ENCODE results near the gene UGT1A10. TPM values are rescaled to one million over a fixed set of nuclear protein-coding genes. Genes with fewer than 3 reads are reported as not detected.
"Not testable (repeated sequence)": the region's sequence is repeated elsewhere in the genome, so short reads cannot be mapped to it uniquely, and the experiment has no call there.

The UGT1A10 gene
- total and polyA plus RNA-seq, 3 experiments from 2014 or later, result not detected

DNA sequence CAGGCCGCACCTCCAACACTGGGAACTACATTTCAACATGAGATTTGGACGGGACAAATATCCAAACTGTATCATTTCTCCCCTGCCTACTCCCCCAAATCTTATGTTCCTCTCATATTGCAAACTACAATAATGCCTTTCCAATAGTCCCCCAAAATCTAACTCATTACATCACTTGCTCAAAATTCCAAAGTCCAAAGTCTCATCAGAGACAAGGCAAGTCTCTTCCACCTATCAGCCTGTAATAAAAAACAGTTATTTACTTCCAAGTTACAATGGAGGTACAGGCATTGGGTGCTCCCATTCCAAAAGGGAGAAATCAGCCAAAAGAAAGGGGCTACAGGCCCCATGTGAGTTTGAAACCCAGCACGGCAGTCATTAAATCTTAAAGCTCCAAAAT is 31.4 kb upstream of the UGT1A10 start:
- Mint-ChIP-seq H3K27ac (no peak overlapping the region), H3K36me3 (peaks cover 0 to 7% (median 2%) of the 10 kb centered on the region in 3 donors), H3K9me3 (peaks cover 0 to 2% (median 0%) of the 10 kb centered on the region in 5 donors), H3K27me3 (peaks cover 15 to 44% of the 10 kb centered on the region in 2 donors), H3K4me3 (no peak overlapping the region), H3K4me1 (no peaks in the 10 kb centered on the region)
- Histone ChIP-seq H3K4me1 (ENCODE audit: insufficient read depth, low read length) (no peaks in the 10 kb centered on the region), H3K27ac (ENCODE audit: low read depth, low read length) (no peak overlapping the region), H3K9me3 (ENCODE audit: low read length) (no peaks in the 10 kb centered on the region), H3K36me3 (ENCODE audit: insufficient read depth, low read length) (no peaks in the 10 kb centered on the region), H3K27me3 (ENCODE audit: insufficient read depth, low read length, poor library complexity, severe bottlenecking) (no peaks in the 10 kb centered on the region), H3K4me3 (ENCODE audit: low read length) (no peak overlapping the region)
- ChIA-PET CTCF (no interaction called here), POLR2A (no interaction called here)
- no peak for DNase-seq

DNA sequence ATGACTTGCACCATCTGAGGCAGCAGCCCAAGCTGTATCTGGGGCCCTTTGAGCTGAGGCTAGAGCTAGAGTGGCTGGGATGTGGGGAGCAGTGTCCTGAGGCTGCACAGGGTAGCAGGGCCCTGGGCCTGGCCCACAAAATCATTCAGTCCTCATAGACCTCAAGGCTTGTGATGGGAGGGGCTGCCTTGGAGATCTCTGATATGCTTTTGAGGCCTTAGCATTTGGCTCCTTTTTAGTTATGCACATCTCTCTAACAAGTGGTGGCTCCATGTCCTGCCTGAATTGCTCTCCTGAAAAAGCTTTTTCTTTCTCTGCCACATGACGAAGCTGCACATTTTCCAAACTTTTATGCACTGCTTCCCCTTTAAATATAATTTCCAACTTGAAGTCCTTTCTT is 30.6 kb upstream of the UGT1A10 start:
- H3K4me1 ChIP-seq (ENCODE audit: insufficient read depth, low read length), result no peaks in the 10 kb centered on the region
- H3K4me1 Mint-ChIP-seq, result no peaks in the 10 kb centered on the region
- H3K36me3 Mint-ChIP-seq, result peaks cover 0 to 11% (median 2%) of the 10 kb centered on the region in 3 donors
- no peak overlapping the region for H3K27ac Mint-ChIP-seq
- H3K36me3 ChIP-seq (ENCODE audit: insufficient read depth, low read length), result no peaks in the 10 kb centered on the region
- H3K9me3 ChIP-seq (ENCODE audit: low read length), result no peaks in the 10 kb centered on the region
- peaks cover 0 to 6% (median 4%) of the 10 kb centered on the region in 5 donors for H3K9me3 Mint-ChIP-seq
- CTCF ChIA-PET, result no interaction called here
- no peaks in the 10 kb centered on the region for H3K27me3 ChIP-seq (ENCODE audit: insufficient read depth, low read length, poor library complexity, severe bottlenecking)
- peaks cover 6 to 40% of the 10 kb centered on the region in 2 donors for H3K27me3 Mint-ChIP-seq
- DNase-seq, result no peak
- no peak overlapping the region for H3K27ac ChIP-seq (ENCODE audit: low read depth, low read length)
- POLR2A ChIA-PET, result no interaction called here
- no peak overlapping the region for H3K4me3 ChIP-seq (ENCODE audit: low read length)
- H3K4me3 Mint-ChIP-seq, result no peak overlapping the region

DNA sequence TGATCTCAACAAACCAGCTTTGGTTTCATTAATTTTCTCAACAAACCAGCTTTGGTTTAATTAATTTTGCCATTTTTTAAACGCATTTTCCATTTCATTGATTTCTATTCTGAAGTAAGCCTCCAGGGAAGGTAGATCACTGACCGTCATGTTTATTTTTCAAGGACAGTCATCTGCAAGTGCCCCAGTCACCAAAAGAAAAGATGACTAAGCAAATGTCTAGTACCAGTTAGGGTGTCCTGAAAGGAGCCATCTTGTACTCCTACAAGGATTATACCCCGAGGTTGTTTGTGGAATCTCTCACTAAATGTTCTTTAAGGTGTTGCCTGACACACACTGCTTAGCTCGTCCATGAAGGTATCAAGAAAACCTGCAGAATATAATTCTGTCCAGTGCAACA is 25.0 kb upstream of the UGT1A10 start:
- H3K36me3 Mint-ChIP-seq, result peaks cover 0 to 4% (median 0%) of the 10 kb centered on the region in 3 donors
- Histone ChIP-seq H3K36me3 (ENCODE audit: insufficient read depth, low read length) (no peaks in the 10 kb centered on the region), H3K27ac (ENCODE audit: low read depth, low read length) (no peak overlapping the region), H3K4me3 (ENCODE audit: low read length) (no peak overlapping the region), H3K9me3 (ENCODE audit: low read length) (no peaks in the 10 kb centered on the region), H3K4me1 (ENCODE audit: insufficient read depth, low read length) (no peaks in the 10 kb centered on the region), H3K27me3 (ENCODE audit: insufficient read depth, low read length, poor library complexity, severe bottlenecking) (no peaks in the 10 kb centered on the region)
- ChIA-PET CTCF (no interaction called here), POLR2A (no interaction called here)
- peaks cover 17 to 36% of the 10 kb centered on the region in 2 donors for H3K27me3 Mint-ChIP-seq
- no peak for DNase-seq
- H3K27ac Mint-ChIP-seq, result no peak overlapping the region
- H3K4me3 Mint-ChIP-seq, result no peak overlapping the region
- peaks cover 12 to 45% (median 32%) of the 10 kb centered on the region in 5 donors for H3K9me3 Mint-ChIP-seq
- no peaks in the 10 kb centered on the region for H3K4me1 Mint-ChIP-seq

DNA sequence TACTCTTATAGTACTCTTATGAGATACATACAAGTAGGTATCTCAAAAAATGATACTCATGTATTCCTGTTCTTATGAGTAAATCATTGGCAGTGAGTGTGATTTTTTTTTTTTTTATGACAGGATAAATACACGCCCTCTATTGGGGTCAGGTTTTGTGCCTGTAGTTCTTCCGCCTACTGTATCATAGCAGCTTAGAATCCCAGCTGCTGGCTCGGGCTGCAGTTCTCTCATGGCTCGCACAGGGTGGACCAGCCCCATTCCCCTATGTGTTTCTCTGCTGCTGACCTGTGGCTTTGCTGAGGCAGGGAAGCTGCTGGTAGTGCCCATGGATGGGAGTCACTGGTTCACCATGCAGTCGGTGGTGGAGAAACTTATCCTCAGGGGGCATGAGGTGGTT is 18.8 kb upstream of the UGT1A10 start, which contains the start of gene UGT1A8:
Gene UGT1A8, plus strand, starts transcription at position 158 of the 400 bp plus-strand sequence. Its CDS starts 75 bp downstream, at position 233.
- H3K27ac ChIP-seq (ENCODE audit: low read depth, low read length); H3K36me3 ChIP-seq (ENCODE audit: insufficient read depth, low read length); H3K9me3 ChIP-seq (ENCODE audit: low read length); H3K4me3 ChIP-seq (ENCODE audit: low read length); DNase-seq; H3K27me3 ChIP-seq (ENCODE audit: insufficient read depth, low read length, poor library complexity, severe bottlenecking); H3K4me3 Mint-ChIP-seq; H3K4me1 ChIP-seq (ENCODE audit: insufficient read depth, low read length); CTCF ChIA-PET; POLR2A ChIA-PET; H3K36me3 Mint-ChIP-seq; H3K4me1 Mint-ChIP-seq; H3K27ac Mint-ChIP-seq: not testable (repeated sequence)
- H3K9me3 Mint-ChIP-seq, result peaks cover 0 to 22% (median 21%) of the 10 kb centered on the region in 5 donors
- peaks cover 24 to 74% of the 10 kb centered on the region in 2 donors for H3K27me3 Mint-ChIP-seq

DNA sequence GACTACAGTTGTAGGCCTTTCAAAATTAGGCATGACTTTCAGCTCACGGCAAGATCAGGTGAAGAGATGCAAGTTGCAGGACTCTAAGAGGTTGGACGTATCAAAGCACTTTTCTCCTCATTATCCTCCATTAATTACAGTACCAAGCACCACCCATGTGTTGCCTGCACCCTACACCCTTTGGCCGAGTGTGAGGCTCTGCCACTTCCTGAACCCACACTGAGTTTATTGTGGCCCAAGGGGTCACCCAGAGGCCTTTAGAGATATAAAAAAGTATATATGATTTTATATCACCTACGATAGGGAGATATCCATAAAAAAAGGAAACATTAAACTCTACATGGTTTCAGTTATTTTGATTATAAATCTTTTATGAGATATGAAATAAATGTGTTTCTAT is 16.0 kb upstream of the UGT1A10 start:
- H3K27me3 ChIP-seq (ENCODE audit: insufficient read depth, low read length, poor library complexity, severe bottlenecking), result peaks cover 3% of the 10 kb centered on the region
- Mint-ChIP-seq H3K9me3 (peaks cover 0 to 9% (median 2%) of the 10 kb centered on the region in 5 donors), H3K4me1 (no peaks in the 10 kb centered on the region), H3K36me3 (peaks cover 0 to 7% (median 0%) of the 10 kb centered on the region in 3 donors), H3K4me3 (no peak overlapping the region), H3K27me3 (peaks cover 12 to 66% of the 10 kb centered on the region in 2 donors), H3K27ac (no peak overlapping the region)
- ChIA-PET POLR2A (no interaction called here), CTCF (no interaction called here)
- no peaks in the 10 kb centered on the region for H3K4me1 ChIP-seq (ENCODE audit: insufficient read depth, low read length)
- H3K4me3 ChIP-seq (ENCODE audit: low read length), result no peak overlapping the region
- no peaks in the 10 kb centered on the region for H3K36me3 ChIP-seq (ENCODE audit: insufficient read depth, low read length)
- H3K27ac ChIP-seq (ENCODE audit: low read depth, low read length), result no peak overlapping the region
- H3K9me3 ChIP-seq (ENCODE audit: low read length), result no peaks in the 10 kb centered on the region
- no peak for DNase-seq

DNA sequence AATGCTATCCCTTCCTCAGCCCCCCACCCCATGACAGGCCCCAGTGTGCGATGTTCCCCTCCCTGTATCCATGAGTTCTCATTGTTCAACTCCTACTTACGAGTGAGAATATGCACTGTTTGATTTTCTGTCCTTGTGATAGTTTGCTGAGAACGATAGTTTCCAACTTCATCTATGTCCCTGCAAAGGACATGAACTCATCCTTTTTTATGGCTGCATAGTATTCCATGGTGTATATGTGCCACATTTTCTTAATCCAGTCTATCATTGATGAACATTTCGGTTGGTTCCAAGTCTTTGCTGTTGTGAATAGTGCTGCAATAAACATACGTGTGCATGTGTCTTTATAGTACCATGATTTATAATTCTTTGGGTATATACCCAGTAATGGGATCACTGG is 14.4 kb upstream of the UGT1A10 start:
- CTCF ChIA-PET; H3K9me3 Mint-ChIP-seq; H3K27ac Mint-ChIP-seq; H3K27me3 ChIP-seq (ENCODE audit: insufficient read depth, low read length, poor library complexity, severe bottlenecking); POLR2A ChIA-PET; H3K27ac ChIP-seq (ENCODE audit: low read depth, low read length); H3K9me3 ChIP-seq (ENCODE audit: low read length); DNase-seq; H3K36me3 ChIP-seq (ENCODE audit: insufficient read depth, low read length); H3K4me1 ChIP-seq (ENCODE audit: insufficient read depth, low read length); H3K4me3 ChIP-seq (ENCODE audit: low read length); H3K4me1 Mint-ChIP-seq; H3K4me3 Mint-ChIP-seq; H3K36me3 Mint-ChIP-seq: not testable (repeated sequence)
- peaks cover 6 to 64% of the 10 kb centered on the region in 2 donors for H3K27me3 Mint-ChIP-seq

DNA sequence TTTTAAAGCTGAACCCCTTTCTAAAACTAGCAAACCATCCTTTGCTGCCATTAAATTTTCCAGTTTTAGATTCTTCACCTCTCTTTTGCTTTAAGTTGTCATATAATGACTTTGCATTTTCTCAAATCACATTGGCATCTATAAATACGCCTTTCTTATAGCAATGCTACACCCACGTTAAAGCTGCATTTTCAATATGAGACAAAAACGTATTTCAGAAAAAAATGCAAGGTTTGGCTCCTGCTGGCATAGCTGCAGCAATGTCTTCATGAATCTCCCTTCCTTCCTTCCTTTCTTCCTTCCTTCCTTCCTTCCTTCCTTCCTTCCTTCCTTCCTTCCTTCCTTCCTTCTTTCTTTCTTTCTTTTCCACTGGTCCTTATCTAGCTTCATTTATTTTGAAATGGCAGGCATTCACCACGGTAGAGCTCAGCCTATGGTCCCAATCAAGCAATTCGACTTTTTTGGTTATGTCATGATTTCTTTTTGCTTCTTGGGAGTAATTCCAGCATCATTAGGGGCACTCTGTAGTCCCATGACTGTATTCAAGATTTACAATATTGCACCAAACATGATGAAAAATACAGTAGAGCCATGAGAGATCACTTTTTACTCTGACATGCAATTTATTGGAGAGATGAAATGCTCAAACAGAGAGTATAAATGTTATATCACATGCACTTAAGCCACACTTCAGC is 8.8 kb upstream of the UGT1A10 start:
- H3K9me3 ChIP-seq (ENCODE audit: low read length), result no peaks in the 10 kb centered on the region
- no peaks in the 10 kb centered on the region for H3K36me3 ChIP-seq (ENCODE audit: insufficient read depth, low read length)
- Mint-ChIP-seq H3K4me1 (no peaks in the 10 kb centered on the region), H3K27ac (no peak overlapping the region), H3K27me3 (peaks cover 17 to 49% of the 10 kb centered on the region in 2 donors), H3K36me3 (peaks cover 0 to 9% (median 0%) of the 10 kb centered on the region in 3 donors), H3K9me3 (peaks cover 13 to 28% (median 20%) of the 10 kb centered on the region in 5 donors), H3K4me3 (no peak overlapping the region)
- H3K27me3 ChIP-seq (ENCODE audit: insufficient read depth, low read length, poor library complexity, severe bottlenecking), result peaks cover 3% of the 10 kb centered on the region
- no peaks in the 10 kb centered on the region for H3K4me1 ChIP-seq (ENCODE audit: insufficient read depth, low read length)
- CTCF ChIA-PET, result no interaction called here
- H3K4me3 ChIP-seq (ENCODE audit: low read length), result no peak overlapping the region
- POLR2A ChIA-PET, result no interaction called here
- no peak for DNase-seq
- no peak overlapping the region for H3K27ac ChIP-seq (ENCODE audit: low read depth, low read length)

DNA sequence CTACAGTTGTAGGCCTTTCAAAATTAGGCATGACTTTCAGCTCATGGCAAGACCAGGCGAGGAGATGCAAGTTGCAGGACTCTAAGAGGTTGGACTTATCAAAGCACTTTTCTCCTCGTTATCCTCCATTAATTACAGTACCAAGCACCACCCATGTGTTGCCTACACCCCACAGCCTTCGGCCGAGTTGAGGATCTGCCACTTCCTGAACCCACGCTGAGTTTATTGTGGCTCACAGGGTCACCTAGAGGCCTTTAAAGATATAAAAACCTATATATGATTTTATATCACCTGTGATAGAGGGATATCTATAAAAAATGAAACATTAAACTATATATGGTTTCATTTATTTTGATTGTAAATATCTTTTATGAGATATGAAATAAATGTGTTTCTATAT is 2.6 kb downstream of the UGT1A10 start:
- H3K36me3 ChIP-seq (ENCODE audit: insufficient read depth, low read length), result no peaks in the 10 kb centered on the region
- ChIA-PET CTCF (no interaction called here), POLR2A (no interaction called here)
- no peaks in the 10 kb centered on the region for H3K27me3 ChIP-seq (ENCODE audit: insufficient read depth, low read length, poor library complexity, severe bottlenecking)
- no peak overlapping the region for H3K27ac Mint-ChIP-seq
- no peak overlapping the region for H3K4me3 ChIP-seq (ENCODE audit: low read length)
- no peak overlapping the region for H3K27ac ChIP-seq (ENCODE audit: low read depth, low read length)
- H3K4me1 ChIP-seq (ENCODE audit: insufficient read depth, low read length), result peaks cover 6% of the 10 kb centered on the region
- H3K9me3 Mint-ChIP-seq, result peaks cover 0 to 9% (median 2%) of the 10 kb centered on the region in 5 donors
- no peak for DNase-seq
- no peak overlapping the region for H3K4me3 Mint-ChIP-seq
- no peaks in the 10 kb centered on the region for H3K36me3 Mint-ChIP-seq
- no peaks in the 10 kb centered on the region for H3K9me3 ChIP-seq (ENCODE audit: low read length)
- peaks cover 0 to 12% (median 2%) of the 10 kb centered on the region in 3 donors for H3K4me1 Mint-ChIP-seq
- peaks cover 21 to 47% of the 10 kb centered on the region in 2 donors for H3K27me3 Mint-ChIP-seq
